ENCODE results near the gene LXN. TPM values are rescaled to one million over a fixed set of nuclear protein-coding genes. Genes with fewer than 3 reads are reported as not detected.

The LXN gene
- total RNA-seq, 1 experiment from 2014 or later = 35.7 TPM

DNA sequence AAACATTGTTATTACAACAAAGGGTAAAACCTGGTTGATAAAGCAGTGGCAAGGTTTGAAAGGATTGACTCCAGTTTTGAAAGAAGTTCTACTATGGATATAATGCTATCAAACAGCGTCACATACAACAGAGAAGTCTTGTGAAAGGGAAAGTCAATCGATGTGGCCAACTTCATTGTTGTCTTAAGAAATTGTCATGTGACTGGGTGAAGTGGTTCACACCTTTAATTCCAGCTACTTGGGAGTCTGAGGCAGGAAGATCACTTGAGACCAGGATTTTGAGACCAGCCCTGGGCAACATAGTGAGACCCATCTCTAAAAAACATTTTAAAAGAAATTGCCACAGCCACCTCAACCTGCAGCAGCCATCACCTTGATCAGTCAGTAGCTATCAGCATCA, 6.2 kb upstream of the LXN start:
- DNase-seq (ENCODE audit: extremely low read depth, low read depth) = no peak

DNA sequence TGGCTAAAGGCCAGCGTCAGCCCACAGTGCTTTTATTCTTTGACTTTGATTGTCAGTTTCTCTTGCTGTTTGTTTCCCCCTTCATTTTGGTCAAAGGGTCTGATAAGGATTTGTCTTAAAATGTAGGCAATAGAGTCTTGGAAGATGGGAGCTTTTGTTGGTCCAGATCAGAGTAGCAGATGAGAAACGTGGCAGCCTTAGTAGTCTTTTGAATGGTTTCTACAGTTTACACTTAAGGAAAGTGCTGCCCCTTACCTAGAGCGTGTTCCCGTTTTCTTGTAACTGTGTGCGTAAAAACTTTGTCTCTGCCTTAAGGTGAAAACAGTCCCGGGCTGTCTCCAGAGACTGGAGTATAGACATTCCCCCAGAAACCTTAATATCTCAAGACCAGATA, 630 bp downstream of the LXN start:
- DNase-seq (ENCODE audit: extremely low read depth, low read depth) = no peak

- no peak for DNase-seq (ENCODE audit: extremely low read depth, low read depth)
Observed at GRCh38 chr3:158668506-158668905, 3.9 kb downstream of the LXN start.

DNA sequence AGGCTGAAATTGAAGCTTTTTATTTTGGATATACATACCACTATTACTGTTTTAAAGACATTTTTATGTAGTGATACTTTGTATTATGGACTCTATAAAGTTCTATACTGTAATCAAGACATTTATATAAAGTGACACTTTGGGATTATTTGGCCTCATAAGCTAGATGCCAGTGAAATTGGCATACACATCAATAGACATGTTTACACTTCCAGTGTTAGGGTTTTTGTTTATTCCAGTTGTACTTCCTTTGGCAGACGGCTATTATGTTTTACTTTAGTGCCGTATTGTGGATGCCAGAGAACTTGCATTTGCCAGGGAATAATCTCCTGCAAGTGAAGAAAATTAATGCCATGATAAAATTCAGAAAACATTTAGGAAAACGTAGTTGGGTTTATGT, 6.0 kb downstream of the LXN start:
- no peak for DNase-seq (ENCODE audit: extremely low read depth, low read depth)

DNA sequence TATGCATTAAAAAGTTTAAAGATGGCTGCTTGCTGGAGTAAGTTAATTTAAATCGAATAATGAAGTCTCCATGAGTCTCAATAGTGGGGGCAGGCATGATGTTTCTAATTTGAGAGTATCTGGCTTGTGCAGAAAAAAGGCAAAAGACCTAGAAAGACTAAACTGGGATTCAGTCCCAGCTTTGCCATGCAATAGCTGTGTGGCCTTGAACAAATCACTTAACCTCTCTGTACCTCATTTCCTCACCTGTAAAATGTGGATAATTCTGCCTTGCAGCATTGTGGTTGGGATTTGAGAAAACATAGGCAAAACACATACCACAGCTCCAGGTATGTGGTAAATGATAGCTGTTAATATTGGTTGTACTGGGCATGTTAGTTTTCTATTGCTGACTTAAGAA, 8.6 kb downstream of the LXN start:
- DNase-seq (ENCODE audit: extremely low read depth, low read depth) = no peak

DNA sequence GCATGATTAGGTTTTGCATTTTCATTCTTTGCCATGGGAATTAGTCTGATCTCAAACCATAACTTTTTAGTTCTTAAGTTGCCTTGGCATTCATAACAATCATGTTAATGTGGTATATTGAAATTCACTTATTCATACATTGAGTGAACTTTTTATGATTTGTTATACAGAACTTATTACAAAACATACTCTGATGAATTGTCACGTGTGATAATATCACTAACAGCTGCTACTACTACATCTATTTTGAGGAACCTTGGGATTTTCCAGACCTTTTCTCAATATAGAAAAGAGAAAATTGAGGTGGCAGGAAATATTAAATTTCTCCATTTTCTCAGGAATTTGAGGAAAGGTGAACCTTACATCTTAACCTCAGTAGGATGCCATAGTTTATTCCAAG, 9.2 kb downstream of the LXN start:
- DNase-seq (ENCODE audit: extremely low read depth, low read depth) = no peak

GRCh38 chr3:158660711-158661110, 11.7 kb downstream of the LXN start:
- no peak for DNase-seq (ENCODE audit: extremely low read depth, low read depth)

DNA sequence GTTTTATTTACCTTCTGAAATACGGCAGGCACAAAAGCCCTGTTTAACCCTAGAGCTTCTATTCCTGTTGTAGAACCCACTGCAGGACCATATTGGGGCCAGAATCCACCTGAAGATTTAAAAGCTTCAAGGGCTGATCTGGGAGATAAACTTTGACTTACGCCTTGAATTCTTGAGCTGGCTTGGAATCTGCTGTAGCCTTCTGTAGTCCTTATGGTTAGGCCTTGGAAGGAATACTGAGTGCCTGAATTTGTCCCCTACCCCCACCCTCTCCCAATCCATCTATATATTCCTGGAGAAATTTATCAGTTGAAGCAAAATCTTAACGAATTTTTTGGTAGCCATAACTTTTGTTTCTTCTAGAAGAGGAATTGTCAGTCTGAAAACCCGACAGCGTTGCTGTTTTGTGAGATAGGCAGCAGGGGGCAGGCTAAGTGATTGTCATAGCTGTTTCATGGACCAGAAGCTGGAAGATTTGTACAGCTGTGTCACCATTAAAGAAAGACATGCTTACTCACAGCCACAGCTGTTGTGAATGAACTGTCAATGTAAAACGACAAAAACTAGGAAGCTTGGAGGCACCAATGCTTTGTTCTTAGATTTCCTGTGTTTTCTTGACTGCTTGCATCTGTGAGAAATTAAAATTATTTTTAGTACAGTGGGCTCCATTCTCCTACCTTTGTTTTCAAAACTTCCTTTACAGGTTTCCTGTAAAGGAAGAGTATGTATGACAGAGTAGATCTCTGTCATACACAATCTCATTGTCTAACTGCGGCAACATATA, 12.8 kb downstream of the LXN start:
- peak; percentile 46 for DNase-seq (ENCODE audit: extremely low read depth, low read depth)

DNA sequence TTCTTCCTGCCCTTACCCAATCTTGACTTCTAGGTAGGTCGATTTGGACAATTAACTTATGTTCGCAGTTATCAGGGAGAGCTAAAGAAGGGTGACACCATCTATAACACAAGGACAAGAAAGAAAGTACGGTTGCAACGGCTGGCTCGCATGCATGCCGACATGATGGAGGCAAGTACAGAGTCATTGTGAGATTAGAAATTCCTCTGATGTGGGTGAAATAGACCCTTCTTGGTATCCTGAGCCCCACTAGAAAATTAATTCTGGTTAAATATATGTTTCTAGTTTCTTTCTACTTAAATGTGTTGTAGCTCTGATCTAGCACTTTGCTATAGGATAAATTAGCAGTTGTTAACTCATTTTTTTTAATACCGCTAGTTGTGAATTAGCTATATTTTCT, 13.6 kb downstream of the LXN start:
- DNase-seq (ENCODE audit: extremely low read depth, low read depth) = no peak

DNA sequence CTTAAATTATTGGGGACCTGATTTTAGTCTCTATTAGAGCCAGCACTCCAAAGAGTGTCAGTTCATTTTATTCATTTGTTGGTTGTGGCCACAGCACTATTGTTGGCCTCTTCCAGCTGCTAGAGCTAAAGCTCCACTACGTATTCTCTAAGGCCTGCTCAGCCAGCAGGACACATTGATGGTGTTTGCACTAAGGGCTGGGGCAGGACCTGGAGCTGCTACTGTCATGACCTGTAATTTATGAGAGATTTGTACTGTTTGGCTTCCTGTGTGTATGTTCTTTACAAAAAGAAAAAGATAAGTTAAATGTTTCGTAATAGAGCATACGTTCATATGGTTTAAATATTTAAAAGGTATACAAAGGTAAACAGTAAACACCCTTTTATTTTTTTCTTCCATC, 20.0 kb downstream of the LXN start:
- DNase-seq (ENCODE audit: extremely low read depth, low read depth) = no peak

GRCh38 chr3:158651192-158651591, 21.3 kb downstream of the LXN start:
- no peak for DNase-seq (ENCODE audit: extremely low read depth, low read depth)

DNA sequence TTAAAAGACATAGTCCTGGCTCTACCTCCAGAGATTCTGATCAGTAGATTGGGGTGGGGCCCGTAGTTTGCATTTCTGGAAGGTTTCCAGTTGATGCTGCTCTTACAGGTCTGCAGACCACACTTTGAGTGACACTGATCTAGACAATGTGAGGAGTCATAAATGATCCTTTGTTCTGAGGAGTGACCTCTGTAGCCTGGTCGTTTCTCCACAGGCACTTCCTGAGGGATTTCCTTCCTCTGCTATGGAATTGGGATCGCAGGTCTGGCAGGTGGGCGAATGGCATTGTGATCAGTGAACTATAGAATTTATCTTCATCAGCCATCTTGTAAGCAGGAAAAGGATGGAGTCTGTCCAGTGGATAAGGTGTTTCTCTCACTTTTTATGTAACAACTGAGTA, 22.7 kb downstream of the LXN start:
- DNase-seq (ENCODE audit: extremely low read depth, low read depth) = no peak

DNA sequence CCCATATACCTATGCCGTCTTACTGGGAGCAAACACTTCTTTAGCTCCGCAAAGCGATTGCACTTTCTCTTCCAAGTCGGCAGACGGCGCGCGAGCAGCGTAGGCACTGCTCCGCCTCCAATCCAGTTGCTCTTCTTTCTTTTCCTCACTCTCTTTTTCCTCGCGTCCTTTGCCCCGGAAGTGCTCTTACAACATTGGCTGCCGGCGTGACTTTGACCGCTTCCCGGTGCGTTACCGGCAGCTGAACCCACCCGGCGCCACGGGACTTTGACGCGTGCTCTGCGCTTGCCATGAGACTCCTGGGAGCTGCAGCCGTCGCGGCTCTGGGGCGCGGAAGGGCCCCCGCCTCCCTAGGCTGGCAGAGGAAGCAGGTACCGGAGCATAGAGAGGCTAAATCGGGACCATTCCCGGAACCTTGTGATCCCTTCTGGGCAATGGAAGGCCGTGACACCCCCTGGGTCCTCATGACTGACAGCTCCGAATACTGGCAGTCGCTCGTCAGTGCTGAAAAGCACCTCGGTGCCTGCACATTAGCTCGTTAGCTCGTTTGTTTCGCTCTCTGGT, 28.0 kb downstream of the LXN start, which contains the start of gene GFM1:
Gene GFM1, plus strand, starts transcription at position 183 of the 564 bp plus-strand sequence. Its CDS starts 108 bp downstream, at position 291.
- DNase-seq (ENCODE audit: extremely low read depth, low read depth) = peak; percentile 90

- no peak for DNase-seq (ENCODE audit: extremely low read depth, low read depth)
Observed at GRCh38 chr3:158642474-158643210, 29.8 kb downstream of the LXN start.

DNA sequence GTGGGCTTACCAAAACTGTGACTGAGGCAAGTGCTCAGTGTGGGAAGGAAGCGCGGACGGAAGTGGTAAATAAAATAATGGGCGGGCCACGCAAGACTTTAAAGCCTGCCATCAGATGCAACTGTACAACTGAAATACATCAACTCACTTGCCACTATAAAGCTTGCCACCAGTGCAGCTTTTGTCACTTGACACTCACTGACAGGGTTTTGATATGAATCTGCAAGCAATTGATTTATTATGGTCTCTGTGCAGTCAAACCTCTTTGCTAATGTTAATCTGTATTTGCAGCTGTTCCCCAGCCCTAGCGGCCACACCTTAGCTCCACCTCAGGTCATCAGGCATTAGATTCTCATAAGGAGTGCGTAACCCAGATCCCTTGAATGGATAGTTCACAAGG, 30.4 kb downstream of the LXN start:
- DNase-seq (ENCODE audit: extremely low read depth, low read depth) = no peak

GRCh38 chr3:158640646-158641045, 31.8 kb downstream of the LXN start:
- DNase-seq (ENCODE audit: extremely low read depth, low read depth) = no peak

GRCh38 chr3:158631981-158632380, 40.5 kb downstream of the LXN start:
- DNase-seq (ENCODE audit: extremely low read depth, low read depth) = no peak

- no peak for DNase-seq (ENCODE audit: extremely low read depth, low read depth)
Observed at GRCh38 chr3:158625881-158626280, 46.6 kb downstream of the LXN start.

DNA sequence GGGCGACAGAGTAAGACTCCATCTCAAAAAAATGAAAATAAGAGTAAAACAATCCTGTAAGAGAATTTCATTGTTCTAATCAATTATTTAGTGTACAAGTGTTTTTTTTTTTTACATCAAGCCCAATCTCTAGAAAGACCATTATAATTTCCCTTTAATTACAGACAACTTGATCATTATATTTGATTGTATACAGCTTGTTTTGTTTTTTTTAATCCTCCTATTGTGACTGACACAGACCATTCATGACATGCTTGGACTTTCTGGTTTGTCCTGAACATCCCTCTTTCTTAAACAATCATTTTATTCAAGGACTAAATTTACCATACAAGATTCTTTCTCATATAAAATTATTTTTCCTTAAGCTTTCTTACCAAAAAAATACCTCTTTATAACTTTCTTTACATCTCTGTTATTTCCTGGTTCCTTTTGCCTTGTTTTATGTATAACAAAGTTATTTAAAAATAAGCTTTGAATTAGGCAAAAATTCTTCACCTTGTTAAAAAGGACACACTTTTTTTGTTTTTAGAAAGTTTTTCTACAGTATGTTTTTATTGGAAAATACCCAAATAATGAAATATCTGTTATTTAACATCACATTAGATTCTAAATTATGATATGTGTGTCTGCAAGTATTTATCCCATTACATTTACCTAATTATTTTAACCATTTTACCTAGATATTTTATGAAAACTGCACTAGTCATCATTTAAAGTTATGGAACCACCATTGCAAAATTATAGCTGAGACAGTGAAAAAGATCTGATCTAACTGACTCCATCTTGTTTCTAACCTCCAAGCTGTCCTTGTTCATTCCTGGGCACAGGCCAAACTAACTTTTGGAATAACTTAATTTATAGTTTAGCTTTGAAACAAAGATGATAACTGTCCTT, 54.2 kb downstream of the LXN start:
- no peak for DNase-seq (ENCODE audit: extremely low read depth, low read depth)

Data from NCI-H460 (cell line).